Measurements from ENCODE around the gene EMILIN1.
A peak's percentile ranks its signal among the peaks of the same experiment; 100 is the strongest.
"Not testable (repeated sequence)": the region's sequence is repeated elsewhere in the genome, so short reads cannot be mapped to it uniquely, and the experiment has no call there.

Gene EMILIN1

DNA sequence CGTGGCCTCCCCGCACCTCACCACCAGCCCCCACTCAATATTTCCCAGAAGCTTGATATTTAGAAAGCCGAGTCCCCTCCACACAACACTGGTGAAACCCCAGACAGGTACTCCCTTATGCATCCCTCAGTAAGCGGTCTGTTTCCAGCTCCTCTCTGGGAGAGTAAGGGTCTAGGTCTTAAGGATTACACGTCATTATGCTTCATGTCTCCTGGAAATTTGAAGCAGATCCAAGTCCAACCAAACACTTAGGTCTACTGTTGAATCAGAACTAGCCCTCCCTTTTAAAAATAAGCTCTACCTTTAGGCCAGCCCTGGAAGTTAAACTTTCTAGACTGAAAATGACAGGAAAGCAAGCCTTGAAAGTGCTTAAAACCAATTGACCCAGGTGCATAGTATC, 5.5 kb upstream of the EMILIN1 start:
- peaks cover 34% of the 10 kb centered on the region for H3K79me2 ChIP-seq (ENCODE audit: insufficient read depth, low read length)
- no peaks in the 10 kb centered on the region for H3K9me2 ChIP-seq (replicated peaks; ENCODE audit: low read depth, low read length)
- TF ChIP-seq EZH2phosphoT487 (IDR thresholded peaks at IDR 0.05; ENCODE audit: borderline replicate concordance): no peak
- TF ChIP-seq, protein P1, sequence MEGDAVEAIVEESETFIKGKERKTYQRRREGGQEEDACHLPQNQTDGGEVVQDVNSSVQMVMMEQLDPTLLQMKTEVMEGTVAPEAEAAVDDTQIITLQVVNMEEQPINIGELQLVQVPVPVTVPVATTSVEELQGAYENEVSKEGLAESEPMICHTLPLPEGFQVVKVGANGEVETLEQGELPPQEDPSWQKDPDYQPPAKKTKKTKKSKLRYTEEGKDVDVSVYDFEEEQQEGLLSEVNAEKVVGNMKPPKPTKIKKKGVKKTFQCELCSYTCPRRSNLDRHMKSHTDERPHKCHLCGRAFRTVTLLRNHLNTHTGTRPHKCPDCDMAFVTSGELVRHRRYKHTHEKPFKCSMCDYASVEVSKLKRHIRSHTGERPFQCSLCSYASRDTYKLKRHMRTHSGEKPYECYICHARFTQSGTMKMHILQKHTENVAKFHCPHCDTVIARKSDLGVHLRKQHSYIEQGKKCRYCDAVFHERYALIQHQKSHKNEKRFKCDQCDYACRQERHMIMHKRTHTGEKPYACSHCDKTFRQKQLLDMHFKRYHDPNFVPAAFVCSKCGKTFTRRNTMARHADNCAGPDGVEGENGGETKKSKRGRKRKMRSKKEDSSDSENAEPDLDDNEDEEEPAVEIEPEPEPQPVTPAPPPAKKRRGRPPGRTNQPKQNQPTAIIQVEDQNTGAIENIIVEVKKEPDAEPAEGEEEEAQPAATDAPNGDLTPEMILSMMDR (conservative IDR thresholded peaks at IDR 0.05; ENCODE audit: low read length): no peak
- H3K9ac ChIP-seq (ENCODE audit: low read depth, low read length, poor library complexity, severe bottlenecking): peak overlapping the region; percentile 95
- H3K4me2 ChIP-seq (ENCODE audit: low read depth, low read length, poor library complexity, severe bottlenecking): peak overlapping the region; percentile 98
- H3K36me3 ChIP-seq (ENCODE audit: insufficient read depth, low read length): no peaks in the 10 kb centered on the region
- H3K4me1 ChIP-seq (ENCODE audit: insufficient read depth, low read length, poor library complexity, severe bottlenecking): peaks cover 51% of the 10 kb centered on the region
- H3K9me3 ChIP-seq (ENCODE audit: insufficient read depth, low read depth, low read length): no peaks in the 10 kb centered on the region
- H3F3A ChIP-seq (ENCODE audit: low read depth): no peaks in the 10 kb centered on the region
- no peaks in the 10 kb centered on the region for H3K27me3 ChIP-seq (ENCODE audit: insufficient read depth, low read length, poor library complexity, severe bottlenecking)
- peak overlapping the region; percentile 88 for H3K4me3 ChIP-seq (ENCODE audit: low read length, poor library complexity, severe bottlenecking)
- H2AFZ ChIP-seq (ENCODE audit: low read length): no peak overlapping the region
- peaks cover 21% of the 10 kb centered on the region for H4K20me1 ChIP-seq (ENCODE audit: insufficient read depth, low read length, poor library complexity, severe bottlenecking)

DNA sequence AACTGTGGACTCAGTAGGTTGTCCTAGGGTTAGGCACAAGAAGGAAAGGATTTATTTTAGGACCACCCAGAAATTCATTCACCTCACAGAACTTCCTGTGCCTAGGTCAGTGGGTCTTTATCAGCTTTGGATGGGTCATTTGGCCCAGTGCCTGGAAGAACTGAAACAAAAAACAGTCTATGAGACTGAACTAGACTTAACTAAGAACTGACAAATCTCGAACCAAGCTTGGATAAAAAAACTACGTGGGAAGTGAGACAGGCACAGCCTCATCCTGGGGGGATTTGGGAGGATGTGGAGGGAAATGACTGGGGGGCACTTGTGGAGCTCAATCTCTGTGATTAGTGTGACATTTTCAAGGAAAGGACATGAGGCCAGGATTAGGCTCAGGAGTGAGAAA, 4.6 kb upstream of the EMILIN1 start:
- H3K4me2 ChIP-seq (ENCODE audit: low read depth, low read length, poor library complexity, severe bottlenecking): no peak overlapping the region
- no peaks in the 10 kb centered on the region for H3K9me2 ChIP-seq (replicated peaks; ENCODE audit: low read depth, low read length)
- no peaks in the 10 kb centered on the region for H3F3A ChIP-seq (ENCODE audit: low read depth)
- H3K79me2 ChIP-seq (ENCODE audit: insufficient read depth, low read length): peaks cover 27% of the 10 kb centered on the region
- H2AFZ ChIP-seq (ENCODE audit: low read length): no peak overlapping the region
- H3K36me3 ChIP-seq (ENCODE audit: insufficient read depth, low read length): no peaks in the 10 kb centered on the region
- H3K4me1 ChIP-seq (ENCODE audit: insufficient read depth, low read length, poor library complexity, severe bottlenecking): peaks cover 48% of the 10 kb centered on the region
- H3K4me3 ChIP-seq (ENCODE audit: low read length, poor library complexity, severe bottlenecking): no peak overlapping the region
- no peak for TF ChIP-seq EZH2phosphoT487 (IDR thresholded peaks at IDR 0.05; ENCODE audit: borderline replicate concordance)
- TF ChIP-seq, protein P1 (conservative IDR thresholded peaks at IDR 0.05; ENCODE audit: low read length): no peak
- no peak overlapping the region for H3K9ac ChIP-seq (ENCODE audit: low read depth, low read length, poor library complexity, severe bottlenecking)
- no peaks in the 10 kb centered on the region for H3K27me3 ChIP-seq (ENCODE audit: insufficient read depth, low read length, poor library complexity, severe bottlenecking)
- H4K20me1 ChIP-seq (ENCODE audit: insufficient read depth, low read length, poor library complexity, severe bottlenecking): peaks cover 18% of the 10 kb centered on the region
- no peaks in the 10 kb centered on the region for H3K9me3 ChIP-seq (ENCODE audit: insufficient read depth, low read depth, low read length)

DNA sequence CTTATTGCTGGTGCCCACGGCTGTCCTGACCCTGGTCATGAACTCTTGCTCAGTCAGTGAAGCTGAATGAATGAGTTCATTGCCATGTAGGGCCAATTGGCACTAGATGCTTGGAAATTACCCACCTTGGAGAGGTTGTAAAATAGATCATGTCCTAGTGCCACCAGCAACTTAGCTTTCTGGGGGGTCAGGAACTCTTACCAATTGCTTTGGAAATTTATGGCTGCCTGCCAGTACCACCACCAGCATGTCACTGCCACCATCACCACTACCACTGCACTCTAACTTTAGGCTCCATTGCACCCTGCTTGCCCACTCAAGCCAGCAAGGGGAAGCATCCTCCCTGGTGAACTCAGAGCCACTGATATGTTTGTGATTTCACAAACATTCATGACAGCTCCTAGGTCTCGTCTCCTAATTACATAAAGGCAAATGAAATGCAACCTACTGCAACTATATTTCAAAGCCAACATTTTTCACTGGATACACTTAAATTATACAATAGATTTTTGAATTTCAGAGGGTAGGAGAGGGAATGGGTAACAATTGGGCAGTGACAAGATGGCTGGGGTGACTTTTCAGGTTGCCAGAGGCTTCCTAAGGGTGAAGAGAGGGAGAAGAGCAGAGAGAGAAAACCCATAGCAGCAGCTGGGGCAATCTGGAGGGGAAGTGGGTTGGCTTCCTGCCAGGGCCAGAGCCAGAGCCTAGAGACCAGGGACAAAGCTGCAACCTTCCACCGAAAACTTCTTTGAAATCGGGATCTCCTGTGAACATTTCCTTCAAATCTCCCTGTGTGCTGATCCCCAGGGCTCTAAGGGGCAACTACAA, 3.5 kb upstream of the EMILIN1 start:
- Histone ChIP-seq H3K9ac (ENCODE audit: low read depth, low read length, poor library complexity, severe bottlenecking) (peak overlapping the region; percentile 37), H3K4me2 (ENCODE audit: low read depth, low read length, poor library complexity, severe bottlenecking) (peak overlapping the region; percentile 69), H3K9me2 (replicated peaks; ENCODE audit: low read depth, low read length) (no peaks in the 10 kb centered on the region), H3K9me3 (ENCODE audit: insufficient read depth, low read depth, low read length) (no peaks in the 10 kb centered on the region), H3K4me1 (ENCODE audit: insufficient read depth, low read length, poor library complexity, severe bottlenecking) (peaks cover 36% of the 10 kb centered on the region), H3K27me3 (ENCODE audit: insufficient read depth, low read length, poor library complexity, severe bottlenecking) (no peaks in the 10 kb centered on the region), H3K4me3 (ENCODE audit: low read length, poor library complexity, severe bottlenecking) (peak overlapping the region; percentile 55), H2AFZ (ENCODE audit: low read length) (peak overlapping the region; percentile 16; the same call in 1 of the 2 replicates), H3K79me2 (ENCODE audit: insufficient read depth, low read length) (peaks cover 15% of the 10 kb centered on the region), H4K20me1 (ENCODE audit: insufficient read depth, low read length, poor library complexity, severe bottlenecking) (peaks cover 13% of the 10 kb centered on the region), H3K36me3 (ENCODE audit: insufficient read depth, low read length) (no peaks in the 10 kb centered on the region), H3F3A (ENCODE audit: low read depth) (no peaks in the 10 kb centered on the region)
- no peak for TF ChIP-seq EZH2phosphoT487 (IDR thresholded peaks at IDR 0.05; ENCODE audit: borderline replicate concordance)
- TF ChIP-seq, protein P1 (conservative IDR thresholded peaks at IDR 0.05; ENCODE audit: low read length): no peak

DNA sequence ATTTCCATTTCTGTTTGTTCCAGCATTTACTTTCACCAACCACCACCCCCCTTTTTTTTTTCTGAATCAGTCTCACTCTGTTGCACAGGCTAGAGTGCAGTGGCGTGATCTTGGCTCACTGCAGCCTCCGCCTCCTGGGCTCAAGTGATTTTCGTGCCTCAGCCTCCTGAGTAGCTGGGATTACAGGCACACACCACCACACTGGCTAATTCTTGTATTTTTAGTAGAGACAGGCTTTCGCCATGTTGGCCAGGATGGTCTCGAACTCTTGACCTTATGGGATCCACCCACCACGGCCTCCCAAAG, 2.9 kb upstream of the EMILIN1 start:
- peak overlapping the region; percentile 16; the same call in 1 of the 2 replicates for H2AFZ ChIP-seq (ENCODE audit: low read length)
- not testable (repeated sequence) for H3K27me3 ChIP-seq (ENCODE audit: insufficient read depth, low read length, poor library complexity, severe bottlenecking); H3K9me2 ChIP-seq (replicated peaks; ENCODE audit: low read depth, low read length); H3K79me2 ChIP-seq (ENCODE audit: insufficient read depth, low read length); H3F3A ChIP-seq (ENCODE audit: low read depth); H4K20me1 ChIP-seq (ENCODE audit: insufficient read depth, low read length, poor library complexity, severe bottlenecking); H3K36me3 ChIP-seq (ENCODE audit: insufficient read depth, low read length); H3K9me3 ChIP-seq (ENCODE audit: insufficient read depth, low read depth, low read length)
- H3K4me2 ChIP-seq (ENCODE audit: low read depth, low read length, poor library complexity, severe bottlenecking): peak overlapping the region; percentile 69
- H3K4me1 ChIP-seq (ENCODE audit: insufficient read depth, low read length, poor library complexity, severe bottlenecking): peaks cover 32% of the 10 kb centered on the region
- H3K9ac ChIP-seq (ENCODE audit: low read depth, low read length, poor library complexity, severe bottlenecking): peak overlapping the region; percentile 37
- peak overlapping the region; percentile 55 for H3K4me3 ChIP-seq (ENCODE audit: low read length, poor library complexity, severe bottlenecking)
